ENCODE data around the gene POLA2. TPM values are rescaled to one million over a fixed set of nuclear protein-coding genes. Genes with fewer than 3 reads are reported as not detected.
A peak's percentile ranks its signal among the peaks of the same experiment; 100 is the strongest.

Gene POLA2
- total and polyA plus RNA-seq, 4 donors, result 1.5 to 6.1 (median 3.2) TPM

DNA sequence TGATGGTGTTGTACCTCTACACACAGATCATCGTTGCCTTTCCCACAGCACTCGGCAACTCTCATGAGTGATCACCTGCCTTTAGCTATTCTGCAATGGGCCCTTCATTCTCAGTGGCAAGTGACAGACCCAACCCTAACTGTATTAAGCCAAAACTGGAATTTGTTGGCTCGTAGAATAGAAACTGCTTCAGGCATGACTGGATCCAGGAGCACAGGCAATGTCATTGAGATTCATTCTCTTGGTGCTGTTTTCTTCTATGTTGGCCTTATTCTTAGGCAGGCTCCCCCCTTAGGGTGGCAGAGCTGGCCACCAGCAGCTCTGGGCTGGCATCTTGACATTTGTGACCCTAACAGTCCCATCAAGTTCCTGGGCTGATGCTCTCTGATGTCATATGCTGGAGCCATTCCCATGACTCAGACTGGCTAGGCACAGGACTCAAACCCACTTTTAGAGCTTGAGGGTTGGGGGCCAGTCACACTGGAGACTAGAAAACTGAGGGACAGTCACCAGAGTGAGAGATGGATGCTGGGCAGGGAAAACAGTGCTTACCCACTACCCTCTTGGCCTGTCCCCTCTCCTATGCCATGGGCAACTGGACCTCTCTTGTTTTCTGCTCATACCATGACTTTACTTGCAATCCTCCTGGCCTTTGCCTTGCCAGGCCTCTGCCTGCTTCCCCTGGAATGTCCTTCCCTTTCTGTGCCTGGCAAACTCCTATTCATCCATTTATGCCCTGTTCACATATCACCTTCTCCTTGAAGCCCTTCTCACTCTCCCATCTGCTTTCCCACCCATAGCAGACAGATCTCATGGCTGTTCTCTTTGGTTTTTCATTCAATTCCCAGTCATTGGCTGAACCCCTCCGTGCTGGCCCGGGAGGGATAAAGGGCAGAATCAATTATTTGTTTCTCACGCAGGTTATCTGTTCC is 45.8 kb downstream of the POLA2 start:
- H3K27ac ChIP-seq (ENCODE audit: low read depth in 1 of 2, low read length in 2 of 2), result peak overlapping the region; percentile 31 to 37
- 65% methylated on average over 6 of the region's 6 CpGs for WGBS
- H3K9me3 ChIP-seq (ENCODE audit: control insufficient read depth in 4 of 4, low read length in 3 of 4), result no peaks in the 10 kb centered on the region
- no peak overlapping the region for H3K9ac ChIP-seq (ENCODE audit: low read depth in 1 of 2, low read length in 2 of 2)
- TF ChIP-seq, protein P1, sequence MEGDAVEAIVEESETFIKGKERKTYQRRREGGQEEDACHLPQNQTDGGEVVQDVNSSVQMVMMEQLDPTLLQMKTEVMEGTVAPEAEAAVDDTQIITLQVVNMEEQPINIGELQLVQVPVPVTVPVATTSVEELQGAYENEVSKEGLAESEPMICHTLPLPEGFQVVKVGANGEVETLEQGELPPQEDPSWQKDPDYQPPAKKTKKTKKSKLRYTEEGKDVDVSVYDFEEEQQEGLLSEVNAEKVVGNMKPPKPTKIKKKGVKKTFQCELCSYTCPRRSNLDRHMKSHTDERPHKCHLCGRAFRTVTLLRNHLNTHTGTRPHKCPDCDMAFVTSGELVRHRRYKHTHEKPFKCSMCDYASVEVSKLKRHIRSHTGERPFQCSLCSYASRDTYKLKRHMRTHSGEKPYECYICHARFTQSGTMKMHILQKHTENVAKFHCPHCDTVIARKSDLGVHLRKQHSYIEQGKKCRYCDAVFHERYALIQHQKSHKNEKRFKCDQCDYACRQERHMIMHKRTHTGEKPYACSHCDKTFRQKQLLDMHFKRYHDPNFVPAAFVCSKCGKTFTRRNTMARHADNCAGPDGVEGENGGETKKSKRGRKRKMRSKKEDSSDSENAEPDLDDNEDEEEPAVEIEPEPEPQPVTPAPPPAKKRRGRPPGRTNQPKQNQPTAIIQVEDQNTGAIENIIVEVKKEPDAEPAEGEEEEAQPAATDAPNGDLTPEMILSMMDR (IDR thresholded peaks at IDR 0.05; ENCODE audit: low read depth, low read length, missing input control), result no peak
- TF ChIP-seq FOXA1 (IDR thresholded peaks at IDR 0.05) (no peak), YY1 (IDR thresholded peaks at IDR 0.05) (no peak), EGR1 (IDR thresholded peaks at IDR 0.05; ENCODE audit: low read depth in 2 of 2) (no peak), RXRA (IDR thresholded peaks at IDR 0.05) (no peak), TAF1 (conservative IDR thresholded peaks at IDR 0.05) (no peak), JUND (IDR thresholded peaks at IDR 0.05) (no peak), FOXA2 (IDR thresholded peaks at IDR 0.05) (no peak), HNF4G (IDR thresholded peaks at IDR 0.05) (no peak), HNF4A (conservative IDR thresholded peaks at IDR 0.05) (no peak), SP1 (IDR thresholded peaks at IDR 0.05) (no peak), NR2F2 (IDR thresholded peaks at IDR 0.05) (no peak), GABPA (IDR thresholded peaks at IDR 0.05 in 1 of 2, conservative IDR thresholded peaks at IDR 0.05 in 1 of 2) (no peak)
- TF ChIP-seq, protein P2, sequence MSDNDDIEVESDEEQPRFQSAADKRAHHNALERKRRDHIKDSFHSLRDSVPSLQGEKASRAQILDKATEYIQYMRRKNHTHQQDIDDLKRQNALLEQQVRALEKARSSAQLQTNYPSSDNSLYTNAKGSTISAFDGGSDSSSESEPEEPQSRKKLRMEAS (IDR thresholded peaks at IDR 0.05), result no peak
- TF ChIP-seq, protein P3, sequence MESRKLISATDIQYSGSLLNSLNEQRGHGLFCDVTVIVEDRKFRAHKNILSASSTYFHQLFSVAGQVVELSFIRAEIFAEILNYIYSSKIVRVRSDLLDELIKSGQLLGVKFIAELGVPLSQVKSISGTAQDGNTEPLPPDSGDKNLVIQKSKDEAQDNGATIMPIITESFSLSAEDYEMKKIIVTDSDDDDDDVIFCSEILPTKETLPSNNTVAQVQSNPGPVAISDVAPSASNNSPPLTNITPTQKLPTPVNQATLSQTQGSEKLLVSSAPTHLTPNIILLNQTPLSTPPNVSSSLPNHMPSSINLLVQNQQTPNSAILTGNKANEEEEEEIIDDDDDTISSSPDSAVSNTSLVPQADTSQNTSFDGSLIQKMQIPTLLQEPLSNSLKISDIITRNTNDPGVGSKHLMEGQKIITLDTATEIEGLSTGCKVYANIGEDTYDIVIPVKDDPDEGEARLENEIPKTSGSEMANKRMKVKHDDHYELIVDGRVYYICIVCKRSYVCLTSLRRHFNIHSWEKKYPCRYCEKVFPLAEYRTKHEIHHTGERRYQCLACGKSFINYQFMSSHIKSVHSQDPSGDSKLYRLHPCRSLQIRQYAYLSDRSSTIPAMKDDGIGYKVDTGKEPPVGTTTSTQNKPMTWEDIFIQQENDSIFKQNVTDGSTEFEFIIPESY (IDR thresholded peaks at IDR 0.05), result no peak
- TF ChIP-seq, protein P4, sequence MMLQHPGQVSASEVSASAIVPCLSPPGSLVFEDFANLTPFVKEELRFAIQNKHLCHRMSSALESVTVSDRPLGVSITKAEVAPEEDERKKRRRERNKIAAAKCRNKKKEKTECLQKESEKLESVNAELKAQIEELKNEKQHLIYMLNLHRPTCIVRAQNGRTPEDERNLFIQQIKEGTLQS (IDR thresholded peaks at IDR 0.05), result no peak
- H3K4me3 ChIP-seq (ENCODE audit: low read depth in 1 of 3, low read length in 3 of 3), result no peak overlapping the region
- H3K4me1 ChIP-seq (ENCODE audit: control insufficient read depth in 4 of 4, insufficient read depth in 4 of 4, low read length in 3 of 4), result peaks cover 5 to 38% (median 30%) of the 10 kb centered on the region in 4 donors
- no peaks in the 10 kb centered on the region for H3K27me3 ChIP-seq (ENCODE audit: control insufficient read depth in 4 of 4, insufficient read depth in 4 of 4, low read length in 3 of 4)
- no peaks in the 10 kb centered on the region for H3K36me3 ChIP-seq (ENCODE audit: control insufficient read depth in 4 of 4, insufficient read depth in 3 of 4, low read depth in 1 of 4, low read length in 3 of 4)
- DNase-seq (ENCODE audit: low spot score), result no peak

DNA sequence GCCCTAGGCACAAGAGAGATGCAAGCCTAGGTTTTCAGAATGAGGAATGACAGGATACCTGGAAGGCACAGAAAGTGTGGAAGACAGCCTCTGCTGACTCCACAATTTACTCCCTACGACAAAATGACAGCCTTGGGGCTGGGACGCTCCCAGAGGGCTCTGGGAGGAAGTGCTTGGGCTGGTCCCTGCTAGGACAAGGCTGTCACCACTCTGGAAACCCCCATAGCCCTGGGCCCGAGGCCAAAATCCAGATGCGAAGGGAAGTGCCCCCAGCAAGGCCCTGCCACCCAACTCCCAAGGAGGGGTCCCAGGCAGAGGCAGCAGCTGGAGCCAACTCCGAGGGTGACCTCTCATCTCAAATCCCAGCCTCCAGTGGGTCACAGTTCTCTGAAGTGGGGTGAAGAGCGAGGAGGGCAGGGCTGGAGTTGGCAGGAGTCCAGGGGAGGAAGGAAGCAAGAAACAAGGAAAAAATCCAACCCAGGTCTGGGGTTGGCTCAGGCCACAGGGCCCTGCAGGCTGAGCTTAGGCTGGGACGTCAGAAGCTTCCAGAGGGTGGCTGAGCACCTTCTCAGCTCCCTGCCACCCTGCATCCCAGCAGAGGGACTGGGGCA is 46.6 kb downstream of the POLA2 start:
- no peak overlapping the region for H3K4me3 ChIP-seq (ENCODE audit: low read depth in 1 of 3, low read length in 3 of 3)
- H3K36me3 ChIP-seq (ENCODE audit: control insufficient read depth in 4 of 4, insufficient read depth in 3 of 4, low read depth in 1 of 4, low read length in 3 of 4), result no peaks in the 10 kb centered on the region
- H3K4me1 ChIP-seq (ENCODE audit: control insufficient read depth in 4 of 4, insufficient read depth in 4 of 4, low read length in 3 of 4), result peaks cover 5 to 38% (median 30%) of the 10 kb centered on the region in 4 donors
- no peak overlapping the region for H3K9ac ChIP-seq (ENCODE audit: low read depth in 1 of 2, low read length in 2 of 2)
- WGBS, result 49% methylated on average over 7 of the region's 7 CpGs
- no peak for DNase-seq (ENCODE audit: low spot score)
- no peaks in the 10 kb centered on the region for H3K9me3 ChIP-seq (ENCODE audit: control insufficient read depth in 4 of 4, low read length in 3 of 4)
- no peaks in the 10 kb centered on the region for H3K27me3 ChIP-seq (ENCODE audit: control insufficient read depth in 4 of 4, insufficient read depth in 4 of 4, low read length in 3 of 4)
- TF ChIP-seq, protein P5, sequence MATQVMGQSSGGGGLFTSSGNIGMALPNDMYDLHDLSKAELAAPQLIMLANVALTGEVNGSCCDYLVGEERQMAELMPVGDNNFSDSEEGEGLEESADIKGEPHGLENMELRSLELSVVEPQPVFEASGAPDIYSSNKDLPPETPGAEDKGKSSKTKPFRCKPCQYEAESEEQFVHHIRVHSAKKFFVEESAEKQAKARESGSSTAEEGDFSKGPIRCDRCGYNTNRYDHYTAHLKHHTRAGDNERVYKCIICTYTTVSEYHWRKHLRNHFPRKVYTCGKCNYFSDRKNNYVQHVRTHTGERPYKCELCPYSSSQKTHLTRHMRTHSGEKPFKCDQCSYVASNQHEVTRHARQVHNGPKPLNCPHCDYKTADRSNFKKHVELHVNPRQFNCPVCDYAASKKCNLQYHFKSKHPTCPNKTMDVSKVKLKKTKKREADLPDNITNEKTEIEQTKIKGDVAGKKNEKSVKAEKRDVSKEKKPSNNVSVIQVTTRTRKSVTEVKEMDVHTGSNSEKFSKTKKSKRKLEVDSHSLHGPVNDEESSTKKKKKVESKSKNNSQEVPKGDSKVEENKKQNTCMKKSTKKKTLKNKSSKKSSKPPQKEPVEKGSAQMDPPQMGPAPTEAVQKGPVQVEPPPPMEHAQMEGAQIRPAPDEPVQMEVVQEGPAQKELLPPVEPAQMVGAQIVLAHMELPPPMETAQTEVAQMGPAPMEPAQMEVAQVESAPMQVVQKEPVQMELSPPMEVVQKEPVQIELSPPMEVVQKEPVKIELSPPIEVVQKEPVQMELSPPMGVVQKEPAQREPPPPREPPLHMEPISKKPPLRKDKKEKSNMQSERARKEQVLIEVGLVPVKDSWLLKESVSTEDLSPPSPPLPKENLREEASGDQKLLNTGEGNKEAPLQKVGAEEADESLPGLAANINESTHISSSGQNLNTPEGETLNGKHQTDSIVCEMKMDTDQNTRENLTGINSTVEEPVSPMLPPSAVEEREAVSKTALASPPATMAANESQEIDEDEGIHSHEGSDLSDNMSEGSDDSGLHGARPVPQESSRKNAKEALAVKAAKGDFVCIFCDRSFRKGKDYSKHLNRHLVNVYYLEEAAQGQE (IDR thresholded peaks at IDR 0.05), result no peak
- peak; percentile 47 for TF ChIP-seq NR2F2 (IDR thresholded peaks at IDR 0.05)
- peak overlapping the region; percentile 31 to 37 for H3K27ac ChIP-seq (ENCODE audit: low read depth in 1 of 2, low read length in 2 of 2)
